MM.1S (cell line): ENCODE data around the gene POFUT2.

ENCODE experiments used
- CTCF ChIP-seq: fragments of 300-600 bp; sonication (generic); IDR thresholded peaks from 2 replicates; pipeline ENCODE4 v1.5.1; 2016; ENCODE audit warnings: antibody characterized with exemption, low read length, mixed read lengths
- EZH2 ChIP-seq: fragments of 300-600 bp; sonication (generic); optimal IDR thresholded peaks from 2 replicates; pipeline ENCODE3; 2017; ENCODE audit warnings: low read depth, mild to moderate bottlenecking, antibody characterized with exemption, low read length, mixed read lengths
- EZH2phosphoT487 ChIP-seq: fragments of 300-600 bp; sonication (generic); IDR thresholded peaks from 2 replicates; pipeline ENCODE4 v1.6.1; 2018; ENCODE audit warnings: antibody characterized with exemption, low read length

- TF ChIP-seq CTCF: no peak
- TF ChIP-seq EZH2phosphoT487: no peak
- TF ChIP-seq EZH2: no peak
Measured at GRCh38 chr21:45244799-45245340, 42.8 kb downstream of the POFUT2 start.
